CD4-positive, alpha-beta T cell treated with Interferon gamma for 1 hour (primary cell): ENCODE data around the gene PHACTR4.
"Not testable (repeated sequence)": the region's sequence is repeated elsewhere in the genome, so short reads cannot be mapped to it uniquely, and the experiment has no call there.

ENCODE experiments used
- DNase-seq: peaks from one replicate; pipeline ENCODE4 v3.0.0-alpha.2; 2020

PHACTR4 gene

GRCh38 chr1:28437924-28438699, 68.6 kb downstream of the PHACTR4 start:
- DNase-seq: peak; percentile 7

GRCh38 chr1:28439320-28439719, 69.8 kb downstream of the PHACTR4 start:
- DNase-seq: no peak

GRCh38 chr1:28441674-28442073, 72.1 kb downstream of the PHACTR4 start:
- no peak for DNase-seq

- DNase-seq: no peak
Measured at GRCh38 chr1:28443550-28443949, 74.0 kb downstream of the PHACTR4 start.

- DNase-seq: no peak
Measured at GRCh38 chr1:28447679-28448078, 78.1 kb downstream of the PHACTR4 start.

GRCh38 chr1:28448094-28448611, 78.6 kb downstream of the PHACTR4 start:
- not testable (repeated sequence) for DNase-seq

GRCh38 chr1:28449904-28450303, 80.4 kb downstream of the PHACTR4 start:
- DNase-seq: peak; percentile 4

GRCh38 chr1:28450561-28450960, 81.0 kb downstream of the PHACTR4 start:
- DNase-seq: no peak

- DNase-seq: no peak
Measured at GRCh38 chr1:28451011-28451410, 81.5 kb downstream of the PHACTR4 start.

GRCh38 chr1:28456078-28456477, 86.5 kb downstream of the PHACTR4 start:
- DNase-seq: no peak

GRCh38 chr1:28457678-28458077, 88.1 kb downstream of the PHACTR4 start:
- DNase-seq: no peak

- no peak for DNase-seq
Measured at GRCh38 chr1:28458237-28459228, 89.0 kb downstream of the PHACTR4 start.

GRCh38 chr1:28466226-28466778, 96.8 kb downstream of the PHACTR4 start:
- no peak for DNase-seq

- DNase-seq: no peak
Measured at GRCh38 chr1:28470146-28470545, 100.6 kb downstream of the PHACTR4 start.

GRCh38 chr1:28479497-28479896, 110.0 kb downstream of the PHACTR4 start:
- not testable (repeated sequence) for DNase-seq

GRCh38 chr1:28480308-28480707, 110.8 kb downstream of the PHACTR4 start:
- DNase-seq: no peak

- no peak for DNase-seq
Measured at GRCh38 chr1:28482138-28482537, 112.6 kb downstream of the PHACTR4 start.

- no peak for DNase-seq
Measured at GRCh38 chr1:28482702-28483101, 113.2 kb downstream of the PHACTR4 start.

- DNase-seq: no peak
Measured at GRCh38 chr1:28494737-28495136, 125.2 kb downstream of the PHACTR4 start.

GRCh38 chr1:28499553-28499952, 130.0 kb downstream of the PHACTR4 start:
- no peak for DNase-seq

- no peak for DNase-seq
Measured at GRCh38 chr1:28501925-28502324, 132.4 kb downstream of the PHACTR4 start.

- DNase-seq: no peak
Measured at GRCh38 chr1:28503117-28503516, 133.6 kb downstream of the PHACTR4 start.
